ENCODE results near the gene FKBP6. TPM values are rescaled to one million over a fixed set of nuclear protein-coding genes. Genes with fewer than 3 reads are reported as not detected.

The FKBP6 gene
- total and polyA plus RNA-seq, 2 of the 13 experiments (the other 11 are each of a cell fraction or from before 2014, with no cell fraction given) = 0.07 to 0.20 TPM

- TF ChIP-seq ZNF704 (CRISPR knock-in tag; IDR thresholded peaks at IDR 0.05; ENCODE audit: borderline replicate concordance) = no peak
- peak; percentile 4; the same call in 1 of the 2 replicates for TF ChIP-seq CTCF (CRISPR knock-in tag; IDR thresholded peaks at IDR 0.05)
- TF ChIP-seq REXO4 (CRISPR knock-in tag; IDR thresholded peaks at IDR 0.05; ENCODE audit: borderline replicate concordance) = no peak
- TF ChIP-seq MNT (IDR thresholded peaks at IDR 0.05) = no peak
- 0 out of 2 replicates have a peak, but pooled peaks have one; percentile 22 for TF ChIP-seq PCBP1 (IDR thresholded peaks at IDR 0.05; ENCODE audit: borderline replicate concordance, low read depth, low read length)
- peak; percentile 52; the same call in 1 of the 2 replicates for TF ChIP-seq EEA1 (CRISPR knock-in tag; IDR thresholded peaks at IDR 0.05; ENCODE audit: borderline replicate concordance)
- TF ChIP-seq ZBTB4 (CRISPR knock-in tag; IDR thresholded peaks at IDR 0.05; ENCODE audit: borderline replicate concordance) = no peak; the same call in 1 of the 2 replicates
- TF ChIP-seq PHF8 (CRISPR knock-in tag; IDR thresholded peaks at IDR 0.05) = 0 out of 2 replicates have a peak, but pooled peaks have one; percentile 60
- 0 out of 2 replicates have a peak, but pooled peaks have one; percentile 5 for TF ChIP-seq KDM3A (CRISPR knock-in tag; IDR thresholded peaks at IDR 0.05; ENCODE audit: low read depth)
- 0 out of 2 replicates have a peak, but pooled peaks have one; percentile 8 for TF ChIP-seq SPEN (CRISPR knock-in tag; IDR thresholded peaks at IDR 0.05; ENCODE audit: low read depth)
- TF ChIP-seq ZNF230 (CRISPR knock-in tag; IDR thresholded peaks at IDR 0.05) = no peak
- TF ChIP-seq ZNF510 (CRISPR knock-in tag; IDR thresholded peaks at IDR 0.05; ENCODE audit: low read depth) = no peak
- no peak for TF ChIP-seq MXD4 (CRISPR knock-in tag; IDR thresholded peaks at IDR 0.05)
- no peak for TF ChIP-seq KDM1A (CRISPR knock-in tag; IDR thresholded peaks at IDR 0.05)
- TF ChIP-seq PHF5A (CRISPR knock-in tag; IDR thresholded peaks at IDR 0.05; ENCODE audit: low read depth, unreplicated experiment) = no peak
- no peak for TF ChIP-seq KDM5B (CRISPR knock-in tag; IDR thresholded peaks at IDR 0.05; ENCODE audit: borderline replicate concordance)
- TF ChIP-seq ZNF232 (CRISPR knock-in tag; IDR thresholded peaks at IDR 0.05; ENCODE audit: borderline replicate concordance) = no peak
- no peak for TF ChIP-seq ZKSCAN8 (CRISPR knock-in tag; IDR thresholded peaks at IDR 0.05; ENCODE audit: borderline replicate concordance)
- no peak for TF ChIP-seq ZEB1 (IDR thresholded peaks at IDR 0.05; ENCODE audit: insufficient replicate concordance, low read depth)
- TF ChIP-seq KMT2B (CRISPR knock-in tag; IDR thresholded peaks at IDR 0.05) = no peak
- no peak for TF ChIP-seq ZFP90 (CRISPR knock-in tag; IDR thresholded peaks at IDR 0.05; ENCODE audit: borderline replicate concordance)
- TF ChIP-seq MATR3 (CRISPR knock-in tag; IDR thresholded peaks at IDR 0.05) = no peak
- TF ChIP-seq ZNF841 (CRISPR knock-in tag; IDR thresholded peaks at IDR 0.05; ENCODE audit: borderline replicate concordance) = no peak
These were observed 19.8 kb upstream of the FKBP6 start (continued) for GRCh38 chr7:73308074-73308664.

Measured in HepG2 (cell line).